Activated CD4-positive, alpha-beta T cell treated with anti-CD3 and anti-CD28 coated beads, Interleukin-2, amount 50 U/mL, for 16 hours (primary cell): ENCODE data around the gene ARID3A.
A peak's percentile ranks its signal among the peaks of the same experiment; 100 is the strongest.

Source experiments
- DNase-seq: peaks from one replicate; pipeline ENCODE4 v3.0.0-alpha.2; 2020

ARID3A gene

DNA sequence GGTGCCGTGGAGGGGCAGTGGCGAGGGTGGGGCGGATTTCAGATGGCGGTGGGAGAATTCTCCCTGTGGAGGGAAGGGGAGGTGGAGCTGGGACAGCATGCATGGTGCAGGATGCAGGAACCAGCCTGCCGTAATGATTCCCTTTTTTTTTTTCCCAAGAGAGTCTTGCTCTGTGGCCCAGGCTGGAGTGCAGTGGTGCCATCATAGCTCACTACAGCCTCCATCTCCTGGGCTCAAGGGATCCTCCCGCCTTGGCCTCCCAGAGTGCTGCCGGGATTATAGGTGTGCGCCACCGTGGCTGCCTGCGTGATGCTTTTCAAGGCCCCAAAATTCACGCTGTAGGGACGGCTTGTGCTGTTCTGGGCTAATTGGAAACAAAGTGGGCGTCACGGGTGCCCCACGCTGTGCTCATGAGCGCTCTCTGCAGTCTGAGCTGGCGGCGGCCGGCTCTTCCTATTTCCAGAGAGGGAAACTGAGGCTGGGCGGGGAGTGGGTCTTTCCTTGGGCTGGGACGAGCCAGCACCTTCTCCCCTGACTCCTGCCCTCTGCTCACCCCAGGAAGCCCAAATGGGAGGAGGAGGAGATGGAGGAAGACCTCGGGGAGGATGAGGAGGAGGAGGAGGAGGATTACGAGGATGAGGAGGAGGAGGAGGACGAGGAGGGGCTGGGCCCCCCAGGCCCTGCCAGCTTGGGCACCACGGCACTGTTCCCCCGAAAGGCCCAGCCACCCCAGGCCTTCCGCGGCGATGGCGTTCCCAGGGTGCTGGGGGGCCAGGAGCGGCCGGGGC lies 6.2 kb downstream of the ARID3A start:
- DNase-seq: no peak

DNA sequence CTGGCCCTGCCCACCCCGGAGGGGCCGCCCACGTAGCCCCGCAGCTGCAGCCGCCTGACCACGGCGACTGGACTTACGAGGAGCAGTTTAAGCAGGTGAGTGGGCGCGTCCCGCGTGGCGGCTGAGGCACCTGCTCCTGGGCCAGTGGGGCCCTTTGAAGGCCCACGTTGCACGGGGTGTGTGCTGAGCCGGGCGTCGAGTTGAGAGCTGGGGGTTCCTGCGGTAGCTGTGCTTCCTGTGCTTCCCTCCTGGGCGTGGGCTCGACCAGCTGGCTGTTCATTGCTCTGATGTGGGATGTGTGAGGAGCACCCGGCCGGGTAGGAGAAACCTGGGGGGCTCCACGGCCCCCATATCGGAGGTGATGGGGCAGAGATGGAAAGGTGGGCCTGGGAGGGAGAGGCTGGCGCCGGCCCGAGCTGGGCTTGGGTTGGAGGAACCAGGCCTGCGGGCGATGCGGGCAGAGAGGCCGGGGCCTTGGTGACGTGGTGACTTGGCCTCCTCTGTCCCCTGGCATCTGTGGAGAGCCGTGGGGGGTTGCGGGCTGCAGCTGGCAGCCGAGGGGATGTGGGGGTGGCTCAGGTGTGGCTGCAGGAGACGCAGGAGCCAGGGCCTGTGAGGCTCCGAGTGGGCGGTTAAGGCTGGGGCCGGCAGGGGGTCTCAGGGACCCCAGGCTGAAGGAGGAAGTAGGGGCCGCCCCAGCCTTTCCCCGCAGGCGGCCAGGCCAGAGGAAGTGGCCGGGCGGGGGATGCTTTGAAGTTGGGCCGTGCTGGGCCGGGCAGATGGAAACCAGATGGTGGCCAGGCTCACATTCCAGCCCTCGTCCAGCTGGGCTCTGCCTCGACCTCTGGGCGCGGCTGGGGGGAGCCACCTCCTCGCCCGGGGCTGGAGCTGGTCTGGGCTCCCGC lies 7.1 kb downstream of the ARID3A start:
- DNase-seq: no peak

DNA sequence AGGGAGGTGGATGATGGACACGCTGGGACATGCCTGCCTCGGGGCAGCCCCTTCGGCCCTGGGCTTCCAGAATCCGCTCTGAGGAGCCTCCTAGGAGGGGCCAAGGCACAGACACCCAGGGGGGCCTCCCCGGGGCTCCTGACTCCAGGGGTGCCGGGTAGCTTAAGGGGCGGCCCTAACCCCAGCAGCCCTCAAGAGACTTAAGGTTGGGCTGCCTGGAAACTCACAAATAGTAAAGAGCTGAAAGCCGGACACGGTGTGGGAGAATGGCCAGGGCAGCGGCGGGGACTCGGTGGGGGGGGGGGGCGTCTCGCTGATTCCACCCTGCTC lies 7.7 kb downstream of the ARID3A start:
- no peak for DNase-seq

DNA sequence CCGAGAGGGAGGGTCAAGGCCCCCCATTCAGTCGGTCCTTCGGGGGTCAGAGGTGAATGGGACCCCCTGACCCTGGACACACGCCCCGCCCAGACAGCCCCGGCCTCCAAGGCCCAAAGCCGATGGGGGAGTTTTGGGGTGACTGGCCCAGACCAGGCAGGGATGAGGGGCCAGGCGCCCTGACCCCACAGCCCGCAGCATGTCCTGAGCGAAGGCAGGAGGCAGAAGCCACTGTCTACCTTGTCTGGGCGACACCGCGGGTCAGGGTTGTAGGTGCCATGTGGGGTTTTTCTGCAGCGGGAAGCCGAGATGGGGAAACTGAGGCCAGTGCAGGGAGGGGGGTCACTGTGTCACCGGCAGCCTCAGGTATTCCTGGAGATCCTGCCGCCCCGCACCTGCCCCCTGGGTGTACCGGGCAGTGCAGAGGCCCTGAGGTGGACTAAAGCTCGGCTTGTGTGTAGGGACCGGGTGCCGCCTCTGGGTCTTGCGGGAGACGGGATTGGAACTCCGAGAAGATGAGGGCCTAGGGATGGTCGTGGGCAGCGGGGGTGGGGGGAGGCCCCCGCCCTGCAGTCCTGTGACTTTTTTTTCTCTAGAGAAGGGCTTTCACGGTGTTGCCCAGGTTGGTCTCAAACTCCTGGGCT lies 8.5 kb downstream of the ARID3A start:
- DNase-seq: no peak

DNA sequence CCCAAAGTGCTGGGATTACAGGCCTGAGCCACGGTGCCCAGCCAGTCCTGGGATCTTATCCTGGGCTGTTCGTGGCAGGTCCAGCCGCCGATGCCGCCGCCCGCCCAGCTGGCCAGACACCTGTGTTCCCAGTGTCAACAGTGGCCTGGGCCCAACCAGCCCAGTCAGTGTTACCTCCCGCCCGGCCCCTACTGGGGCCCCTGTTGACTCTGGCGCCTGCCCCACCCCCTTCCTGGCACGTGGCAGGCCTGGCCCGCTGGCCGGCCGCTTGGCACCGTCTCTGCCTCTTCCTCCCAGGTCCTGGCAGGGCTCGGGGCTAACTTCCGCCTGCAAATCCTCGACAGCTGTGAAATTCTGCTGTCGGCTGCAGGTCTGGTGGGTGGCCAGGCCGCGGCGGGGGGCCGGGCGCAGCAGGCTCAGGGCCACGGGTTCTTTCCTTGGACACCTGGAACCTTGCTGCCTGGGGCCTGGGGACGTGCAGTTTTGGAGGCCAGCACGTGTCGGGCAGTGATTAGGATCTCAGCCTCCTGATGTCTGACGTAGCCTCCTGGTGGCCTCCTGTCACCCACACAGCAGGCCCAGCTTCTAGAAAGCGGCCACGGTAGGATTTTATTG lies 9.1 kb downstream of the ARID3A start:
- no peak for DNase-seq

DNA sequence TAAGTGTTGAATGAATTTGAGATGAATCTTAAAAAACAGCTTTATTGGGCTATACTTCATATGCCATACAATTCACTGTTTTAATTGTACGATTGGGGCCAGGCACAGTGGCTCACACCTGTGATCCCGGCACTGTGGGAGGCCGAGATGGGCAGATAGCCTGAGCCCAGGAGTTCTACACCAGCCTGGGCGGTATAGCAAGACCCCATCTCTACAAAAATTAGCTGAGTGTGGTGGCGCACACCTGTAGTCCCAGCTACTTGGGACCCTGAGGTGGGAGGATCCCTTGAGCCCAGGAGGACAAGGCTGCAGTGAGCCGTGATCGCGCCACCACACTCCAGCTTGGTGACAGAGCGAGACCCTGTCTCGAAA lies 10.3 kb downstream of the ARID3A start:
- no peak for DNase-seq

DNA sequence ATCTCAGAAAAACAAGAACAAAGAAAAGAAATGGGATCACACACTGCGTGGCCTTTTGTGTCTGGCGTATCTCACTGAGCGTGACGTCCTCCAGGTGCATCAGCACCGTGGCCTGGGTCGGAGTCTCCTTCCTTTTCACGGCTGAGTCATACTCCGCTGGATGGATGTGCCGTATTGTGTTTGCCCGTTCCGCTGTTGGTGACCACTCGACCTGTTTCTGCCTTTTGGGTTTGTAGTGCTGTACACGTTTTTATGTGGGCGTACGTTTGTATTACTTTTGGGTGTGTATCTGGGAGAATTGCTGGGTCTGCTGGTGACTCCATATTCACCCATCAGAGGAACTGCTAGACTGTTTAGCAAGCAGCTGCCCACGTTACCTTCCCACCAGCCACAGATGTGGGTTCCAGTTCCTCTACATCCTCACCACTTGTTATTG lies 11.4 kb downstream of the ARID3A start:
- peak; percentile 55 for DNase-seq

DNA sequence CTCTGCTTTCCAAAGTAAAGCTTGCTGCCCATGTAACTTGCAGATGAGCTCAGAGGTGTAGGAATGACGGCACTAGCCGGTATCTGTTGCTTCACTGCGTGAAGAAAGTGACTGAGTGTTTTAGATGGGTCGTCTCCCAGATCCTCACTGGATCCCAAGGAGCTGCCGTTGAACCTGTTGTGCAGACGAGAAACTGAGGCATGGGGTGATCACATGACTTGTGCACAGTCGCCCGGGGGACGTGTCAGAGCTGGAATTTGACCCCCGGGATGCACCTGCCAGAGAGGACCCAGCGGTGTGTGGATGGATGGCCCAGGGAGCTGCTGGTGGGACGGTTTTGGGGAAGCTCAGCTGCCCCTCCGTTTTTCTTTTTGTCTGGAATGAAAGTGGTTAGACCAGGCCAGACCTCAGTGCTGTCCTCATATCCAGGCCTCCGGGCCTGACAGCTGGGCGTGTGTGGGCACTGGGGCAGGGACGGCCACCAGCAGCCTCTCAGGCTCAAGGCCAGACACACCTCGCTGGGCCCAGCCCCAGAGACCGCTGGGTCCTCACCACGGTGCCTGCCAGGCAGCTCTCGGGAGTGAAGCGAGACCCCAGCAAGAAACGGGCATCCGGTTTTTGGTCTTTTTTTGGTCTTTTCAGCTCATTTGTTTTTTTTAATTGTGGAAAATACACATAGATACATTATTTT lies 12.5 kb downstream of the ARID3A start:
- DNase-seq: no peak

DNA sequence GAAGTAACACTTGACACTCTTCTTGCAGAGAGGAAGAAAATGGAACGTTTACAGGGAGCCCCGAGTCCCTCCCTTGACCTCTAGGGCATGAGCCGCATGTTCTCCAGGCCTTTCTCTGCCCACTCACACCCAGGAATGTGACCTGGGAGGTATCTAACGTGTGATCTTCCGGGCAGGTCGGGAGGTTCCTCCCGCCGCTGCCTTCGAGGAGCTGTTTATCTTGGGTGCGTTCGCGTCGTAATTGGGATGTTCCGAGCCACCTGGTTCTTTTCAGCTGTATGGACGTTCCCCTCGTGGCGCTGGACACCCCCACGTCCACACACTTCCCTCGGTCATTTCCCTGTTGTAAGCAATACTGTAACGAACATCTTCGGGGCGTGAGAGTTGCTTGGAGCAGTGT lies 13.6 kb downstream of the ARID3A start:
- DNase-seq: no peak

DNA sequence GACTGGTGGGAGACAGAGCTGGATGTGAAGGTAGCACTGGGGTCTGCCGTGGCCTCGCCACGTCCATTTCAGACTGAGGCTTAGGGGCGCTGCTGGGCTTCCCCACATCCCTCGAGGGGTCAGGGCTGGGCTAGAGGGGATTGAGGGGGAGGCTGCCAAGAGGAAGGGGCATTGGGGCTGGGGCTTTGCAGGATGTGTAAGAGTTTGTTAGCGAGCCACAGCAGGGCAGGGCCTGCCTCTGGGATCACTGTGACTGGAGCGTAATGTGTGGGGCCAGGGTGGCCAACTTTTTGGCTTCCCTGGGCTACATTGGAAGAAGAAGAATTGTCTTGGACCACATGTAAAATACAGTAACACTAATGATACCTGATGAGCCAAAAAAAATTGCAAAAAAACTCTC lies 14.1 kb downstream of the ARID3A start:
- DNase-seq: no peak

DNA sequence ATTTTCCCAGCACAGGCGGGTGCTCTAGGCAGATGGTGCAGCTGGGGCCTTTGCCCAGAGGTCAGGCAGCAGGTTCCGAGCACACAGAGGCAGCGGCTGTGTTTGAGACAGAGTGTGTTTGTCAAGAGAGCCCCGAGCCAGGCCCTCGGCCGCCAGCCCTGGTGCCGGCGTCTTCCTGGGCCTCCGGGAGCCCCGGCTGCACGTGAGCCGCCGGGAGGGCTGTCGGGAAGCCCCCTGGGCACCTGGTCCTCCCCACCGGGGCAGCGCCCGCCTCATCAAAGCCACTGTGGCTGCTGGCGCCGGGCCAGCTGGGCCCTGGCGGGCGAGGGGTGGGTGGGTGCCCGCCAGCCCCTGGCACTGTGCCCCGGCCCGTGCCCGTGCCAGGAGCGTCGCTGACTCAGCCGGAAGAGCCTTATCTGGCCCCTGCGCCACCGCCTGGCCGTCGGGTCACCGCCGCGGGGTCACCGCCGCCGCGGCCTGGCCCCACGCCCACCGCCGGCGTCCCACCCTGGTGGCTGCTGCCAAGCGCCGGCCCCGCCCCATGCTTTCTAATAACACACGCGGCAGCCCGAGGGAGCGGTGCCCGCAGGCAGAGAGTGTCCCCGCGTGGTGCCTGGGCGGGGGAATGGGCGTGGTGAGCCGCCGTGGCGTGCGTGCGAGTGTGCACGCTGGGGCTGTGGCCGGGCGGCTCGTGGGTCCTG lies 14.9 kb downstream of the ARID3A start:
- DNase-seq: peak; percentile 39

DNA sequence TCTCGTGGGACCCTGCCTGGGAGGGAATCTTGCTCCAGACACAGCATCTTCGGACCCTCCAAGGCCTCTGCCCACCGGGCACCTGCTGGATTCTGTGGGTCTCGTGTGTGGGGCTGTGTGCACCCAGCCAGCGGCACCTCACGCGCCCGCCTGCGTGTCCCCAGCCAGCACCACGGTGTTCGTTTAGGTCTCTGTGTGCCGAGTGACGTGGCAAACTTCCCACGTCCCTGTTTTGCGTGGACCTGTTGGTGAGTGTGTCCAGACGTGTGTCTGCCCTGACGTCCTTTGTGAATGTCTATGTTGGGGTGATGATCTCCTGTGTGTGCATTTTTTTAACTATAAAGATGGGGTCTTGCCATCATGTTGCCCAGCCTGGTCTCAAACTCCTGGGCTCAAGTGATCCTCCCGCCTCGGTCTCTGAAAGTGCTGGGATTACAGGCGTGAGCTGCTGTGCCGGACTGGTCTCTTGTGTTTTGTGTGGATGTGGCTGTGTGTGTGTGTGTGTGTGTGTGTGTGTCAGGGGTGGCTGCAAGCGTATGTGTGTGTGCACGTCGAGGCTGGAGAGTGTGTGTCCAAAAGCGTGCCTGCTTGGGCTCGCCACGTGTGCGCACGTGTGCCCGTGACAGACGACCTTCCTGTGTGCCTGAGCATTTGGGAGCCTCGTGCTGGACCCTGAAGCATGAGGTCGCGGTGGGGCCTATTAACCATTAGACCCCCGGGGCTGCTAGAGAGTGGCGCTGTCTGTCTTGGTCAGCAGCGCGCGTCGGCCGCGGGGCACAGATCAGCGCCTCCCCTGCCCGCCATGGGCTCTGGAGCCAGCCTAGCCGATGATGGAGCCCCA lies 15.7 kb downstream of the ARID3A start:
- no peak for DNase-seq

DNA sequence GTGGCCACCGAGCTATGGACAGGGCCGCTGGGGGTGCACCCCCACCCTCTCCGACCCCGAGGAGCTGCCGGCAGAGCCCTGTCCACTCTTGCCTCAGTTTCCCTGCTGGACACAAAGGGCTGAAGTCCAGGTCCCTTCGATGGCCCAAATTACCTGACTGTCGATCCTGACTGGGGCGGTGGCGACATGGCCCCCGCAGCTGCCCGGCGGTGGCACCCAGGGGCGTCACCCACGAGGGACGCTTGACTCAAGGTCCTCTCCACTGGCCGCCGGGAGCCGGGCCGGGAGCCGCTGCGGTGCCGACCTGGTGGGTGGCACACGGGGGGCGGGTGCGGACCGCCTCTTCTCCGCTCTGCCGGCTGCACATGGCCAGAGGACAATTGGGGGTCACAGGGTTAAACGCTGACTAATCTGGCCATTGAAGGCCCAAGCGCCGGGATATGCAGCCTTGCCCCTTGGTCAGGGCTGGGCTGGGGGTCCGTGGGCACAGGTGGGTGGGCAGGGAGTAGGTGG lies 16.4 kb downstream of the ARID3A start:
- DNase-seq: no peak

DNA sequence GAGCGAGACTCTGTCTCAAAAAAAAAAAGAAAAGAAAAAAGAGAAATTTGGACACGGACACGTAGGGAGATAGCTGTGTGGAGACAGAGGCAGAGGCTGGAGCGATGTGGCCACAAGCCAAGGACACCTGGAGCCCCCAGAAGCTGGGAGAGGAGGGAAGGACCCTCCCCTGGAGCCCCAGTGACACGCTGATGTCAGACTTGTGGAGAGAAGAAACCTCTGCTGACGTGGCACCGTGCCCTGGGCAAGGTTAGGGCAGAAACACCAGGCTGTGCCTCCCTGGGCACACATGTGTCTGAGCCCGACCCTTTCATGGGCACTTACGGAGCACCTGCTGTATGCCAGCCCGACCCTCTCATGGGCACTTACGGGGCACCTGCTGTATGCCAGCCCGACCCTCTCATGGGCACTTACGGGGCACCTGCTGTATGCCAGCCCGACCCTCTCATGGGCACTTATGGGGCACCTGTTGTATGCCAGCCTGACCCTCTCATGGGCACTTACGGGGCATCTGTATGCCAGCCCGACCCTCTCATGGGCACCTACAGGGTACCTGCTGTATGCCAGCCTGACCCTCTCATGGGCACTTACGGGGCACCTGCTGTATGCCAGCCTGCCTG lies 17.8 kb downstream of the ARID3A start:
- no peak for DNase-seq

DNA sequence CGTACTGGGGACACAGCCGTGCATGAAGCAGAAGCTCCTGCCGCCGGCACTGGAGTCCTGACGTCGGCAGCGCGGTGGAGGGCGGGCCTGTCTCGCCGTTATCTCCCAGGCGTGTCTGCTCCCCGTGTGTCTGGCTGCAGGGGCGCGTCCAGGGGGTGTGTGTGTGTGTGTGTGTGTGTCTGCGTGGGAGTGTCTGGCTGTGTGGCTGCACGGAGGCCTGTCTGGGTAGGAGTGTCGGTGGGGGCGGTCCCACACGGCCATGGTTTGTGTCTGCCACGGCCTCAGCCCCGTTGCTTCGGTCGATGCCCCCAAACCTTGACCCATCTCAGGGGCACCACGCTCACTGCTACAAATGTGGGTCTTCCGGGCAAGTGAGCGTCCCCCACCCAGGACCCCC lies 18.3 kb downstream of the ARID3A start:
- DNase-seq: no peak

DNA sequence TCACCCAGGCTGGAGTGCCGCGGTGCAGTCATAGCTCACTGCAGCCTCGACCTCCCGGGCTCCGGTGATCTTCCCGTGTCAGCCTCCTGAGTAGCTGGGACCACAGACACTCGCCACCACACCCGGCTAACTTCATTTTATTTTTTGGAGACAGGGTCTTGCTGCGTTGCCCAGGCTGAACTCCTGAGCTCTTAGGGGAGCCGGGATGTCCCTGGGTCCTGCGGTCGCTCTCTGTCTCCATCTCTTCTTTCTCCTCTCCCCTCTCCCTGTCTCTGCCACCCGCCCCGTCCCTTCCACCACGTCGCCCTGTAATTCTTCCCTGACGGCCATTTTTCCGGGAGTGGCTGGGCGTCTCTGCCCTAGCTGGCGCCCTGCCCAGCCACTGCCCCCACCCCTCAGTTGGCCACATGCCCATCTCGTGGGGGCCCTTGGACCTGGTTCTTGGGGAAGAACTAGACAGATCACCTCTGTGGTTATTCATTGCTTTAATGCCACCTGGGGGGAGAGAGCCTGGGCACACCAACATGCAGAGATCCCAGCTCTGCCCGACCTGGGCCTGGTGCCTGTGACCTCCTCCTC lies 18.9 kb downstream of the ARID3A start:
- no peak for DNase-seq

DNA sequence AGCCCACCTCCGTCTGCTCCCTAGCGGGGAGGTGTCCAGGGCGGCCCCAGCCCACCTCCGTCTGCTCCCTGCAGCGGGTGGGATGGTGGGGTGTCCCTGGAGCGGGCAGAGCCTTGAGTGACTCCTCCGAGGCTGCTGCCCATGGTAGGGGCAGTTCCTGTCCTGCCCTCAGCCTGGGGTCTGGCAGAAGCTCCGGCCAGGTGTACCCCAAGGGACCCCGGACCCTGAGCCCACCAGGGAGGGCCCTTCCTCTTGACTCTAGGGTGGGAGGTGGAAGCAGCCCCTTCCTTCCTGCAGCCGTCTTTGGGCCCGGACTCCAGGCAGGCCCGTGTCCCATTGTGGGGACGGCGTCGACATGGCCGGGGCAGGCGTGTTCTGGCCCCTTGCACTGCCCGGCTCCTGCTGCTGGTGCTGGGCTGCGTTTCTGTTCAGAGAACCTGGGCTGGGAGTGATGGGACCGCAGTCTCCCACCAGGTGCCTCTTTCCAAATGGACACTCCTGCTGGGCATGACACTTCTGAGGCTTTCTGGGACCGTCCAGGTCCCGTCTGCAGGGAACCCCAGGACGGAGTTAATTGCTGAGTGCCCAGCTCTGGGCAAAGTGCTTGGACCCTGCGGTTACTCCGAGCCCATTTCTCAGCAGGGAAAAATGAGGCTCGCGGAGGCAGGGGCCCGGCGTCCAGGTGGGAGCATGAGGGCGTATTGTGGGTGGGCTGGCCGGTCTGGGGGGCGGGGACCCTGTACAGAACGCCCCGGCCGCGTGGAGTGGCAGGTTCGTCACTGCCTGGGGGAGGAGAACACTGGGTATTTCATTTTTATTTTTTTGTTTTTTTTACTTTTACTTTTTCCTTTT lies 19.8 kb downstream of the ARID3A start:
- no peak for DNase-seq

DNA sequence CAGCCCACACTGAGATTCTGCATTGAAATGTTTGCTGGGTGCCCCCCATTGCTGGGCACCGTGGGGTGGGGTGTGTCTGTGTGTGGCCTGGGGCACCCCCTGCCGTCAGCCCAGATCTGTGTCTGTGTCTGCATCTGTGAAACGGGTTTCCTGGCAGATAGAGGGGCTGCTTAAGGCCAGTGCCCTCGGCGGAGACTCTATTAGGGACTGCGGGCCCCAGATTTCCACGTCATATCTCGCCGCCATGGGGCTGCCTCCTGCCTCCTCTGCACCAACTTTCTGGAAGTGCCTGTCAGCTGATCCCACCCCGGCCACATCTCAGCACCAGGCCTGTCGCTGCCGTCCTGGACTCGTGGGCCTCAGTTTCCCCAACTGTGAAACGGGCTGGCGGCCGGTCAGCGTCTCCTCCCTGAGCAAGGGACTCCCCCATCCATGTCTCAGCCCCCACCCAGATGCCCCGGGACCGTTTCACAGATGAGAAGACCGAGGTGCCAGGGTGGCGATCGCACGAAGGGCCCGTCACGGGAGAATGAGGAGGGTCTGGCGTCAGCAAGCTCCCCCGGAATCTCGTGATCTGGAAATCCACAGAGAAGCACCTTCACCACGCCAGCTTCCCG lies 21.4 kb downstream of the ARID3A start:
- DNase-seq: no peak
